GM10248 (cell line): ENCODE data around the gene SERTAD2.

Source experiments
- CTCF ChIA-PET: fragments of 300-600 bp; sonication (Branson Sonifier 250); formaldehyde crosslinking; extraction: SDS; loops from one replicate; lab custom pipeline; 2021; ENCODE audit warnings: antibody characterized with exemption; lab: Yijun Ruan, JAX
- POLR2A ChIA-PET: fragments of 350-650 bp; sonication (Branson Sonifier 250); formaldehyde crosslinking; extraction: SDS; loops from one replicate; lab custom pipeline; 2020; ENCODE audit warnings: antibody characterized with exemption; lab: Yijun Ruan, JAX
- DNase-seq: peaks from one replicate; pipeline ENCODE4 v3.0.0; 2012; ENCODE audit errors: extremely low spot score
- TF ChIP-seq, protein P1 (sequence below): IDR thresholded peaks from 2 replicates; pipeline ENCODE4 v1.5.1; 2012; ENCODE audit warnings: mild to moderate bottlenecking, low read depth; ENCODE audit errors: extremely low read depth, missing control alignments, control extremely low read depth

Gene SERTAD2

GRCh38 chr2:64654063-64654811, 524 bp upstream of the SERTAD2 start:
- ChIA-PET POLR2A (interaction anchor here (0.6 to 6.1 kb wide), 17 partner anchors 8 to 210 kb away, joined by 3 to 57 read pairs (median 6); no protein-coding TSS in a partner anchor), CTCF (interaction anchor here (0.7 to 10.2 kb wide), 38 partner anchors 7 to 377 kb away, joined by 3 to 94 read pairs (median 4); partner anchors contain the start of gene AFTPH)
- TF ChIP-seq, protein P1, sequence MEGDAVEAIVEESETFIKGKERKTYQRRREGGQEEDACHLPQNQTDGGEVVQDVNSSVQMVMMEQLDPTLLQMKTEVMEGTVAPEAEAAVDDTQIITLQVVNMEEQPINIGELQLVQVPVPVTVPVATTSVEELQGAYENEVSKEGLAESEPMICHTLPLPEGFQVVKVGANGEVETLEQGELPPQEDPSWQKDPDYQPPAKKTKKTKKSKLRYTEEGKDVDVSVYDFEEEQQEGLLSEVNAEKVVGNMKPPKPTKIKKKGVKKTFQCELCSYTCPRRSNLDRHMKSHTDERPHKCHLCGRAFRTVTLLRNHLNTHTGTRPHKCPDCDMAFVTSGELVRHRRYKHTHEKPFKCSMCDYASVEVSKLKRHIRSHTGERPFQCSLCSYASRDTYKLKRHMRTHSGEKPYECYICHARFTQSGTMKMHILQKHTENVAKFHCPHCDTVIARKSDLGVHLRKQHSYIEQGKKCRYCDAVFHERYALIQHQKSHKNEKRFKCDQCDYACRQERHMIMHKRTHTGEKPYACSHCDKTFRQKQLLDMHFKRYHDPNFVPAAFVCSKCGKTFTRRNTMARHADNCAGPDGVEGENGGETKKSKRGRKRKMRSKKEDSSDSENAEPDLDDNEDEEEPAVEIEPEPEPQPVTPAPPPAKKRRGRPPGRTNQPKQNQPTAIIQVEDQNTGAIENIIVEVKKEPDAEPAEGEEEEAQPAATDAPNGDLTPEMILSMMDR: no peak
- DNase-seq: no peak

GRCh38 chr2:64652231-64653108, 1.2 kb downstream of the SERTAD2 start:
- no peak for DNase-seq
- POLR2A ChIA-PET: interaction anchor here (0.5 to 6.1 kb wide), 5 partner anchors 9 to 127 kb away, joined by 3 to 57 read pairs (median 14); no protein-coding TSS in a partner anchor
- CTCF ChIA-PET: interaction anchor here (0.9 to 10.2 kb wide), 21 partner anchors 8 to 215 kb away, joined by 3 to 94 read pairs (median 5); no protein-coding TSS in a partner anchor
- TF ChIP-seq, protein P1: no peak

- TF ChIP-seq, protein P1: no peak
- no peak for DNase-seq
- ChIA-PET CTCF (interaction anchor here (0.9 to 10.2 kb wide), 16 partner anchors 7 to 221 kb away, joined by 3 to 94 read pairs (median 5); no protein-coding TSS in a partner anchor), POLR2A (interaction anchor here (6.1 kb wide), 1 partner anchor 98 kb away, joined by 57 read pairs; no protein-coding TSS in a partner anchor)
These were observed 2.1 kb downstream of the SERTAD2 start for GRCh38 chr2:64651590-64651989.

DNA sequence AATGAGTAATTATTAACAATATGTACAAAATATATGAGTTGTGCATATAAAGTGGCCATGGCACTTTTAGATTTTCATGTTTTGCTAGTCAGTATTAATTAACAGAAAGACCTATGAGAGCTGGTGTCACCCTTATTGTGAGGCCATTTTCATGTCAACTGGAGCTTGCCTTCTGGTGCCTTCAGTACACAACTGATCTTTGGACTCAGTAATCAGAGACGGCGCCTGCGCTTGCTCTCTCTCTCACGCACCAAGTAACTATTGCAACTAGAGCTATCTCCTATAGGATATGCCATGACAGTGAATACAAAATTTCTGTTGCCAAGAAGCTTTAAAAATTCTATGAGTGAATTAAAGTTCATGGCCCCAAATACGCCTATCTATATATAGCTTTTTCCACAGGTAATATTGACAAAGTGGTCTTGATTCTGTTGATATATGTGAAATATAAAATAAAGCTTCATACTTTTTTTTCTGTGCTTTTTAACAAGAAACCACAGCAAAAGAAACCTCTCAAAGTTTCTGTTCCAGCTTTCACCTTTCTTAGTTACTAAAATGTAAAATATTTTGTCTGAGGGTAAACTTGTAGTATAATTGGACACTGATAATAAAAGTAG, 2.9 kb downstream of the SERTAD2 start:
- ChIA-PET POLR2A (interaction anchor here (0.7 to 6.1 kb wide), 2 partner anchors 99 to 208 kb away, joined by 3 to 57 read pairs; no protein-coding TSS in a partner anchor), CTCF (interaction anchor here (0.9 to 10.2 kb wide), 12 partner anchors 6 to 222 kb away, joined by 3 to 94 read pairs (median 9); no protein-coding TSS in a partner anchor)
- DNase-seq: no peak
- TF ChIP-seq, protein P1: no peak

DNA sequence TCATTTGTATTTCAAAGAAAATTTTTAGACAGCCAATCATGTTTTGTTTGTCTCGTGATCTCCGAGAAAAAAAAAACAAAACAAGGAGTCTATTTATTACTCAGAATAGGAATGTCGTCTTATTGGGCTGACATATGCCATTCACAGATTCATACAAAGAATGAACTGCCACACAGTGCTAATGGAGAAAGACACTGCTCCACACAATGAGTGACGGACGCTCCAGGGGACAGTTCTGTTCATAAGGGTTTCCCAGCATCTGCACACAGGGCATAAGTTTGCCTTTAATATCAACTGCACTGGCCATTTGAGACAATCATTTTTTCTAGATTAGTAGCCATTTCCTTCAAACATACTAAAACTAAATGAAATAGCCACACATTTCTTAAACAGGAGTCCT, 3.4 kb downstream of the SERTAD2 start:
- ChIA-PET CTCF (interaction anchor here (0.9 to 10.2 kb wide), 15 partner anchors 6 to 223 kb away, joined by 3 to 94 read pairs (median 8); no protein-coding TSS in a partner anchor), POLR2A (interaction anchor here (0.6 to 6.1 kb wide), 3 partner anchors 8 to 99 kb away, joined by 3 to 57 read pairs (median 6); no protein-coding TSS in a partner anchor)
- TF ChIP-seq, protein P1: no peak
- no peak for DNase-seq
